HL-60/S4 treated with retinoic acid at 250 ng/mL for 4 days and 3 days (cell line): ENCODE data around the gene UBE2QL1.
"Not testable (repeated sequence)": the region's sequence is repeated elsewhere in the genome, so short reads cannot be mapped to it uniquely, and the experiment has no call there.

Experiments
- in situ Hi-C: fragments of 300-500 bp; cut with MboI; formaldehyde crosslinking; loops from 2 replicates; pipeline ENCODE4 v1.7.0; 2022; ENCODE audit warnings: low sequenced_read_pairs

UBE2QL1 gene

DNA sequence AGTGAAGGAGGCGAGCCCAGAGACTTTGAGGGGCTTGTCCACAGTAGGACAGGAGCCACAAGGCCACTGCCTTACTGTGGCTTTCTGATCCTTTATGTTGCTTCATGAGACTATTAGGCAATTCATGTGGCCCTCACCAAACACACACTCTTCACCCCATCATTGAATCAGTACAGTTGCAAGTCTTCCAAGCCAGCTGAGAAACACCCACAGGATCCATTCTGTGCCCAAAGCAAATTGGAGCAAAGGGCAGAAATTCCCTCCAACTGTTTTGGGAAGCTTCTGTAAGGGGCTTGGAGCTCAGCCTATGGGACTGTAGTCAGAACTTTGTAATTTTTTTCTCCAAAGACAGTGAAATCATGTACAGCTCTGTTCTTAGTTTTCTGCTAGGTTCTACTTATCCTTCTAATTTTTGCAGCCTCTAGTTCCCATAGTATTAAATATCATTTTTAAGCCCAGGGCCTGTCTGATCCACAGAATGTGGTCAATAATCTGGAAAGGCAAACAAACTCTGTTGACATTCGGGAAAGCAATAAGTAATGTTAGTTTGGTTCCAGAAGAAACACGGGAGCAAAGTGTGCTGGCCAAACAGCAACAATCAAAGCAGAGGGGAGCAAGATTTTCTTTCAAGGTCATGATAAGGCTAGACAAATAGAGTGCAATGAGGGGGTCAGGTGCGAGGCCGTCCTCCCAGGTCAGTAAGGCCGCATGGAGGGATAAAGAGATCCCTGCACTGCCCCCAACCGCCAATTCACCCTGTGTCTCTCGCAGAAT is 47.0 kb downstream of the UBE2QL1 start:
- in situ Hi-C loops = no loop called here

DNA sequence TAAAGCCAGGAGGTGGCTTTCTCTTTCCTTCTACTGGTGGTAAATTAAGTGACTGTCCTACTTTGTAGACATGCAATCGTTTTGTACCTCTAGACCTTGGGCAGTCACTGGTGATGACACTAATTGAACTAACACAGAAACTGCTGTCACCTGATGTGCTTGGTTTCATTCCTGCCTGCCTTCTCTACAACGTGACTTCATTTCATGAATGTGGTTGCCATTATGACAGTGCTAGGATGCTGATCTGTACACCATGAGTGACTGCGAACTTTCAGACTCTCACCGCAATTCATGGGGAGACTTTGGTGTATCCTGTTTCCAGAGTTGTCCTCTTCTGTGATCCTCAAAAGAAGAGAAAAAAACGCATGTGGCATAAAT is 47.5 kb downstream of the UBE2QL1 start:
- in situ Hi-C loops = no loop called here

DNA sequence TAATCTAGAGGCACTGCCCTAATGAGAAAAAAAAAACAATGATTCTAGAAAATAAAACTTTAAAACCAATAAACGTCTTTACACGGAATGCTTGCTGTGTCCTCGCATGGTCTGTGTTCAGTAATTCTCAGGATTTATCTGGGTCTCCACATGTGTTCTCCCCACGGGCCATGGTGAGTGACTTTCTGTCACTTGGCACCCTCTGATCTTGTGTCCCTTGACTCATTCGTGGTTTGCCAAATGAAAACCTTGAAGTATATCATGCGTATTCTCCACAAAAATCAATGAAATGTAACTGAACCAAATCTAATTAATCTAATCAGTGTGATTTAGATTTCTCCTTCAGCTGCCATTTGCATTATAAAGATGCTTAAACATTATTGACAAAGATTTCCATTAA is 48.0 kb downstream of the UBE2QL1 start:
- in situ Hi-C loops = no loop called here

DNA sequence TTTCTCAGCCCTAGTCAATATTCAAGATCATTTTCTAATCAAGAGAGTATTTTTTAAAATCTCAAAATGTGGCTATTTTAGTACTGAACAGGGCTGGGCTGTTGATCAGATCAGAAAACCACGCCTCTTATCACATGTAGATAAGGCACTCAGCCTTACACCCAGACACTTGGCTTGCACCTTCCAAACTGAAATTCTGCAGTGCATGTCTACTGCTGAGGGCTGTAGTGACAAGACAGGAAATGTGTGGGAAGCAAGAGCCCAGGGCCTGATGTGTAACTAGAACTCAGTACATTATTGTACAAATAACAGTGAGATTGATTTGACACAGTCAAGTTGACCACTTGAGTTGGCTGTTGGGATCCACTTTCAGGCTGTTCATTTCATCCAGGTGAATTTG is 48.6 kb downstream of the UBE2QL1 start:
- in situ Hi-C loops = no loop called here

DNA sequence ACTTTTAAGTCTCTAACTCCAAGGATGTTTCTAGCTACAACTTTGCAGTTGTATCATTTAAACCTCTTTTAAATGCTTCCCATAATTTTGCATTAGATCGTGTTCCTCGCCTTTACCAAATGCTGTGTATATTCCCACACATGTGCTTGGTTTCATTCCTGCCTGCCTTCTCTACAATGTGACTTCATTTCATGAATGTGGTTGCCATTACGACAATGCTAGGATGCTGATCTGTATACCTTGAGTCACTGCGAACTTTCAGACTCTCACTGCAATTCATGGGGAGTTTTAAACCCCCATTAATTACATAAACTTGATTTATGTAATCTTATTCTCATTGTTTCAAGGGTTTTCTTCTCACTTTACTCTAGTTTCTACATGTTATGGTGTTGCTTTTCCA is 50.3 kb downstream of the UBE2QL1 start:
- in situ Hi-C loops = no loop called here

DNA sequence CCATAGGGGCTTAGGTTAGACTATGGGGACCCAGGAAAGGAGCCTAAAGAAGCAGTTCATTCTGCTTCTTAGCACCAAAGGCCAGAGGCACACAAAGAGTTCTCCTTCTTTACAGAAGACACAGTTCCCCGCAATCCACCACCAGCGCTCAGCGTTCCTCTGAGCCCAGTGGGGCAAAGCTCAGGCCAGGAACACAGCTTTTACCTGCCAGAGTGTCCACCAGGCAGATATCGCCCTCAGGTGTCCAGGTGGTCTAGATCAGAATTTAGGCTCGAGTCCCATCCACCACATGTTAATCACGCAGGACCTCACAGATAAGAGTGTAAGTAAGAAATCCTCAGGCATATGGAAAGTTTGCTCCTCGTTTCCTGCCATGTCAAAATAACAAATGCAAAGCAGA is 53.0 kb downstream of the UBE2QL1 start:
- in situ Hi-C loops = no loop called here

DNA sequence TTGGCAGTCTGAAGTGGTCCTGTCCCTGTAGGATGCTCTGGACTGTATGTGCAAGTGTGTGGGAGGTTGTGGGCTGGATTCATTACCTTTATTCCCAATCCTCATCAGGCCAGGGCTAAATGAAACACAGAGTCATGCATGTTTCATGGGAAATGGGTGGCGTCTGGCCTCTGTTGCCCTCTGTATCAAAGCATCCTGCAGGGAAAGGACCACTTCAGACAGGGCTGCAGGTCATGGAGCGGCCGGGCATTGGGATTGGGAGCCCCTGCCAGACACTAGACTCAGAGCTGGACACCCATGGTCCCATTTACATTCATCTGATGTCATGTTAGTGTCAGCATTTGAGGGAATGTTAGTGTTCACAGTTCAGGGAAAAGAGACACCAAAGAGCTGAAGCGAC is 53.8 kb downstream of the UBE2QL1 start:
- in situ Hi-C loops = no loop called here

DNA sequence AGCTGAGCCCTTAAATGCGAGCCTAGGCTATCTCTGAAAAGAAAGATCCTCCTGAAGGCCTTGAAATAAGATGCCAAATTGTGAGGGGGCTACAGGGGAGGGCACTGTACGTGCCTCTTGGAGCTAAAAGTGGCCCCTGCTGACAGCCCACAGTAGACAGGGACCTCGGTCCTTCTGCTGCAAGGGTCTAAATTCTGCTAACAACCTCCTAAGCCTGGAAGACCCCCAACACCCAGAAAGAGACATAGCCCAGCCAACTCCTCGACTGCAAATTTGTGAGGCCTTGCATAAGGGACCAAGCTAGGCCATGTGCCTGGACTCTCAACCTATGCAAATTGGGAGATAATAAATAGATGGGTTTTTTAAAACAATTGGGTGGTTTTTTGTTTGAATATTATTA is 54.7 kb downstream of the UBE2QL1 start:
- in situ Hi-C loops = no loop called here

DNA sequence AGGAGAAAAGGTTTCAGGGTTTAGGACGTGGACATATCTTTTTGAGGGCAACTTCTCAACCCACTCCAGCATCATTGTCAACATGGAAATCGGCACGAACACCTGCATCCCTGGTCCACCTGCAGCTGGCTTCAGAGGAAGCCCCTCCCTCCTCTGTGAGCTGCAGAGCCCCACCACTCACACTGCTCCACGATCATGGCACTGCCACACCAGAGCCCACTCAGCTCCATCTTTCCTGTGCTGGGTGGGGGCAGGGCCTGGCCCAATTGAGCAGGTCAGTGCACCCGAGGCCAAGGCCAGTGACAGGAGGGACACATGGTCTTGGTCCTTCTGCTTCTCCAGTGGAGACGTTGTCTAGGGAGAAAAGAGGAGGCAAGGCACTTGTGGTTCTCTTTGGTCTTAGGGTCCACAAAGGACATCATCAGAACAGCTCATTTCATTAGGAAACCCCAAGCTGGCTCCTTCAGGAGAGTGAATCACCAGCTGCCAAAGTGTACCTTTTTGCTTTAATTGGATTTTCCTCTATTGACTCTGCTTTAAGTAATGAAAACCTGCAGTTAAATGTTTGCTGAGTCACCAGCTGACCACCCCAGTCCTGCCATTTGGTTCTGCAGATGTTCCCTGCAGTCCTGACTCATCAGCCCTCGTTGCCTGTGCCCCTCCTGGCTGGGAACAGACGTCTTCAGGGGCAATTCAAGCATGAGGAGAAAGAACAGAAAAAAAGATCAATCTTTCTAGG is 56.2 kb downstream of the UBE2QL1 start:
- in situ Hi-C loops = no loop called here

DNA sequence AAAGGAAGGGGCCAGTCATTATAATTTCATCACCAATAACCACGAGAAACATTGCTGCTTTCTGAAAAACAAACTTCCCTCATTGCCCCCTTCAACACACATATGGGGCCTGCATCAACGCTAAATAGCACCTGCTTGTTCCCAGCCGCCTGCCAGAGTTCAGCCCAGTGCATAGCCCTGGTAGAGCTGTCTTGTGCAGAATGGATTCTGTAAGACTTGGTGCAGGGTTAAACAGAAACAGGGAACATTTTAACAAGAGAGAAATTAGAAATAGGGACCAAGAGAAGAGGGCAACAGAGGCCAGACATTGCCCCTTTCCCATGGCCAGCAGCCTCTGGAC is 56.7 kb downstream of the UBE2QL1 start:
- in situ Hi-C loops = no loop called here

DNA sequence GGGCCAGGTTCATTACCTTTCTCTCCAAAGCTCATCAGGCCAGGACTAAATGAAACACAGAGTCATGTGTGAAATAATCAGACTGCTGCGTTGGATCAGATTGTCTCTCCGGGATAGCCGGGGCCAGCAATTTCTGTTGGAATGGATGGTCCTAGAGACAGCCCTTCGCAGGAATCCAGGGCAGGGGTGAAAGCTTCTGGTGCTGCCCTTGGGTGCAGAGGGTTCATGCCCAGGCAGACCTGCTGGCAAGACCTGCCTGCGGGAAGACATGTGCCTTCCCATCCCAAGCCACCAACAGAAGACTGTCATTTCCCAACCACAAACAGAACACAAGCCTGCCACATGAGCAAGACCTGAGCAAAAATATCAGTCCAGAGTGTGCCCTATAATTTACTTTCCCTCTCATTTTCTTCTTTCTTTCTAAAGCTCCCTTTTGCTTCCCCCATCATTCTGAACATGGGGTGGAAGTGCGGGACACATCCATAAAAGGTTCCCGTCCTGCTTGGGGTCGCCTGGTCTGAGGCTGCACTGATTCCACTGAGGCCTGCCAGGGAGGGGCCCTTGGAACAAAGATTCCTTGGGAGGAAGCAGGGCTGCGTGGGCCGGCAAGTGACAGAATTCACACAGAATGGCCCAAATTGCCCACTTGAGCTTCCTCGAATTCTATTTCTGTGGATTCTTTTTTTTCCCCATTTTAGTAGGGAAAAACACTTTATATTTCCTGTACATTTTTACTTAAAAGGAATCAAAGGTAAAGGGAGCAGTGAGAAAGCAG is 57.3 kb downstream of the UBE2QL1 start:
- in situ Hi-C loops = no loop called here

DNA sequence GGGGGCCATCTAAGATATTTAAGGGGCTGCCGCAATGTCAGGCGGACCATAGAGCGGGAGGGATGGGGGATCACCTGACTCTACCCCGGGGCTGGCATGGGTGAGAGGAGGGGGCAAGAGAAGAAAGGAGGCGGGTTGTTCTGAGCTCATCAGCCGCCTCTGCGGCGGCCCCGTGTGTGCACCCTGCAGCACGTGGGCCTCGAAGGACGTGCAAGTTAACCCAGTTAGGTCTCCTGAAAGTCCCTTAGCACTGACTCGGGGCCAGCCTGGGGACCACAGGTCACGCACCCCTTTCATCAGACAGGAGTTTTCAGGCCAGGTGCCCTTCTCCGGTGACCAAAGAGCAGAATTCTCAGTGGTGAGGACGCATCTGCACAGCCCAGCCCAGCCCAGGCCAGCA is 58.0 kb downstream of the UBE2QL1 start:
- in situ Hi-C loops = no loop called here

DNA sequence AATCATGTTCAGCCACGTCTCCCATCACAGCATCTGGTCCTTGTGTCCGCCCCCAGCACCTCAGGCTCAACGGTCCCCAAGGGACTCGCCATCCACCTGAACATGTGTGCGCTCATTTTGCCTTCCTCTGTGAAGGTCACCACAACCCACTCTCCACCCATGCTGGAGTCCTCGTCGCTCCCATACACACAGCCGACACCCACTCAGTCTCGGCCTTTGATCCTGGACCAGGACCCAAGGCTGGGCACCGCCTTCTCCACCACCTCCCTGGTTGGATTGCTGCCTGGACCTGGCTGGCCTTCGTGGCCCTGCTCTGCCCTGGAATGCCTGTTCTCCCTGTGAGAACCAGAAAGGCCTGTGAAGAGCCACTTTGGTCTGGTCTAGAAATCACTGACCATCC is 60.3 kb downstream of the UBE2QL1 start:
- in situ Hi-C loops = no loop called here

DNA sequence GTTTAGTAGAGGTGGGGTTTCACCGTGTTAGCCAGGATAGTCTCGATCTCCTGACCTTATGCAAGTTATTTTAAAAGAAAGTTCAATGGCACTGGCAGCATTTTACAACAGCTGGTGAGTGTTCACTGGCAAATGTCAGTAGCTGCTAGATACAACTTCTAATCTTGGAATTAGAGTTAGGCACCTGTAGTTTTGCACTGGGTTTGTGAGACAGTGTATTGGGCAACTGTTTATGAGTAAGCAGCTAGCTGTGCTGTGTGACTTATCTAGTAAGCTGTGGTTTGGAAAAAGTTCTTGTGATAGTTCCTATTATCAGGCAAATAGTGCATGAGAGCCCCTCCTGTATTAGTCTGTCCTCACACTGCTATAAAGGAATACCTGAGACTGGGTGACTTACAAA is 61.5 kb downstream of the UBE2QL1 start:
- in situ Hi-C loops = no loop called here

DNA sequence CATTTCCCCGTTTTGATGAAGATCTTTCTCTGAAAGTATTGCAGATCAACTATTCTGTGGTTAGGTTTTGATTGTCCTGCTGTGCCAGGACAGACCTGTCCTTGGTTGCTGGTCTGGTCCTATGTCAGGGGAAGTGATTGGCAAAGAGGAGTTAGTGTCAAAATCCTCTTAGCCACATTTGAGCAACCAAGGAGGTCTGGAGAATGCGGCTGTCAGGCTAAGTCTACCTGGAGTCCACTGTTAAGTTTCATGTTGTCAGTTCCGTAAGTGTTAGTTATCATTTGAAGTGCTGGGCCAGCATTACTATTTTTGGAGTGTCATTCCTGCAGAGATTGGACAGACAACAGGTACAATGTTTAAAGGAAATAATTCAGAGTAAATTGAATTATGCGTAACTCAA is 62.3 kb downstream of the UBE2QL1 start:
- in situ Hi-C loops = no loop called here

DNA sequence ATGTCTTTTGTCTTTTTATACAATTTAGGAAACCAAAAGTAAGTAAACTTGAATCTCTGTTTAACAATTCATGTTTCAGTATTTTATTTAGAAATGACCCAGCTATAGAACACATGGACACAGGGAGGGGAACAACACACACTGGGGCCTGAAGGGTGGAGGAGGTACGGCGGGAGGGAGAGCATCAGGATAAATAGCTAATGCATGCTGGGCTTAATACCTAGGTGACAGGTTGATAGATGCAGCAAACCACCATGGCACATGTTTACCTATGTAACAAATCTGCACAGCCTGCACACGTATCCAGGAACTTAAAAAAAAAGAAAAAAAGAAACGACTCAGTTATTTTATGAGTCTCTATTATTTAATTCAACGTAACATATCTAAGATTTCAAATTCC is 67.2 kb downstream of the UBE2QL1 start:
- in situ Hi-C loops = not testable (repeated sequence)

DNA sequence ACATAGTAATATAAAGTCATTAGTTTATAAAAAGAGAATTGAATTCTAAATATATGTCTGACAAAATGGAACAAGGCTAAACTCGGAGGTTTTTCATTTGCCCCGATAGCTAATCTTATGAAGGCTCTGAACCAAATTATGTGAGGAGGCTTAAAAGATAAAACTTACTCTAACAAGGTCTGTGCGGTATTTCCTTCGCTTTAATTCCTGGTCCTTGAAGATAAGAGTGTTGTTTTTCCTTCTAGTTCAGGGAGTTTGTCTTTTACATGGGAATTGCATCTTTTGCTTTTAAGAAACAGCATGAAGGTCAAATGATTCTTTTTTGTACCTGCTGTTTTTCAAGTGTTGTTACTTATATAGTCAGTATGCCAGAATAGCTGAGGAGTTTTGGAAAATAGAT is 68.2 kb downstream of the UBE2QL1 start:
- in situ Hi-C loops = no loop called here

DNA sequence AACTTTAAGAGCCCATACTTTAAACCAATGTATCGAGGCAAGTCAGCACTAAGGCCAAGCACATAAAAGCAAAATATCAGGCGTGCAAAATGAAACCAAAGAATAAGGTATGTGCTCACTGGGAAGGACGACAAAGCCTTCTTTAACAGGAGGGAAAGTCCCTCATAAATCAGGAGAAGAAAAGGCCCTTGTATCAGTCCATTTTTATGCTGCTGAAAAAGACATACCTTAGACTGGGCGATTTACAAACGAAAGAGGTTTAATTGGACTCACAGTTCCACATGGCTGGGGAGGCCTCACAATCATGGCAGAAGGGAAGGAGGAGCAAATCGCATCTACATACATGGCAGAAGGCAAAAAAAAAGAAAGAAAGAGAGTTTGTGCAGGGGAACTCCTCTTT is 68.9 kb downstream of the UBE2QL1 start:
- in situ Hi-C loops = no loop called here

DNA sequence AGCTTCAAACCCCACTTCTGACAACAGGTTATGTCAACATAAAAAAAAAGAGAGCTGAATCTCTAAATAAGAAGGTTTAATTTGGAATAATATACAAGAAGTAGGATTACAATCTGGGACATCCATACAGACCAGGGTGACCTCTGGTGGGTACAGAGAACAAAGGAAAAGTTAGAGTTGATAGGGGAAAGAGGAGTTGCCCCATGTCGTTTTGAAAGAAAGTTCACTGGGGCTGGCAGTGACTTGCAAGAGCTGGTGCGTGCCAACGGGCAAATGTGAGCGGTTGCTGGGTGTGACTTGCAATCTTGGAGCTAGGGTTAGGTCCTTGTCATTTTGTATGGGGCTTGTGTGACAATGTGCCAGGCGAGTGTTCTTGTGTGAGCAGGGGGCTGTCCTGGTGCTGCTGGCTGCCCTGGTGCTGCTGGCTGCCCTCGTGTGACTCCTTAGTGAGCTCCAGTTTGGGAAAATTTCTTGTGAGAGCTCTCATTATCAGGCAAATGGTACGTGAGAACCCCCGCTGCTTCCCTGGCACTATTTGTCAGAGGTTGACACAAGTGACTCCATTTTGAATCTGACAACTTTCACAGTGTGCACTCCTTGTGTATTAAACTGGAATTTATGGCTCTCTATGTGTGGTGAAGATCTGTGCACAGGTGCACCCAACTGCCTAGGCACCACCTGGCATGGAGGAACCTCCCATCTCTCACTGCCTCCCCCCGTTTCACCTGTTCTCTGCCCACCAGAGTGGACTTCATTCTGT is 69.8 kb downstream of the UBE2QL1 start:
- in situ Hi-C loops = no loop called here

DNA sequence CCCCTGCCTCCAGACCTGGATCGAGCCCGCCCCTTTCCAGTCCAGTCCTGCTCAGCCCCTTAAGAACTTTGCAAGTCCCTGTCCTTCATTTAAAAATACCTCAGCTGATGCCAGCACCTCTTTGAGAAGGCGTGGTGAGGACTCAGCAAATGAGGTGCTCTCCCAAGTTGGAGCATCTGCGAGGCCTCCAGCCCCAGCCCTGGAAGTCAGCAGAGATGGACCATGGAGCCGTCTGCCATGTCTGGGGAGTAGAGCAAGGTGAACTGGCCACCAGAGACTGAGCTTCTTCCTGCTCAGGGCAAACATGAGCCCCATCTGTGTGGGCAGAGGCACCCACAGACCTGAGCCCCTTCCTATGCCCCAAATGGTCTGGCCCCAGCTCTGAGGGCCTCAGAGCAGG is 71.5 kb downstream of the UBE2QL1 start:
- in situ Hi-C loops = no loop called here

DNA sequence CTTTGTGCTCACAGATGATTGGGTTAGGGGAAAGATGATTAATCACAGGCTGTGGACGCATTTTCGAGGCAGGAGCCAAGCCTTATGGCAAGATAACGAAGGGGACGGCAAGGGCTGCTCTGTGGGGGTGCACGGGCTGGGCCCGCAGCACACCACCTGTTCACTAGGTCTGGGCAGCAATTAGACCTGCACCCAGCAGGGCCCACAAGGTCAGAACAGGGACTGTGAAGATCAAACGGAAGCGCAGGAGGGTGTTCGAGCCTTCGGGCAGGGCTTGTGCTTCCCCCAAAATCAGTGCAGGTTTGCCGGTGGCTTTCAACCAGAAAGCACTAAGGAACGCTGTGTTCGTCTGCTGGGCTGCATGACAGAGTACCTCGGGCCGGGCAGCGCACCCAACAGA is 73.7 kb downstream of the UBE2QL1 start:
- in situ Hi-C loops = no loop called here
